T-cell (primary cell): ENCODE data around the gene LRWD1. TPM values are rescaled to one million over a fixed set of nuclear protein-coding genes. Genes with fewer than 3 reads are reported as not detected.
"Not testable (repeated sequence)": the region's sequence is repeated elsewhere in the genome, so short reads cannot be mapped to it uniquely, and the experiment has no call there.

Source experiments
- ATAC-seq, 4 experiments: fragments of 200-7000 bp in 3 of 4; fragments of 150-1000 bp in 1 of 4; cut with Tn5 transposase; replicated peaks in 1 of 4; 1 replicate in 3 of 4; 2 replicates in 1 of 4; pipeline ENCODE4 v1.10.0; 2021; ENCODE audit warnings: moderate library complexity in 3 of 4, mild to moderate bottlenecking in 2 of 4, moderate number of reproducible peaks in 1 of 4
- CTCF ChIA-PET, 2 donors: fragments of 300-600 bp; sonication (Branson Sonifier 250); formaldehyde crosslinking; loops; one replicate each; lab custom pipeline; 2022; ENCODE audit warnings: antibody characterized with exemption in 2 of 2; lab: Charles Lee
- POLR2A ChIA-PET, 2 donors: fragments of 300-600 bp; sonication (Branson Sonifier 250); formaldehyde crosslinking; loops; one replicate each; lab custom pipeline; 2022; ENCODE audit warnings: antibody characterized with exemption in 2 of 2; lab: Charles Lee
- DNase-seq, 35 experiments: peaks; one replicate each; pipeline versions ENCODE4 v3.0.0 to v3.0.0-alpha.2; 2013 to 2023
- H3K27ac ChIP-seq: one replicate; pipeline ENCODE4 v1.5.1; 2013; ENCODE audit warnings: low read length
- H3K27me3 ChIP-seq, 2 experiments: replicated peaks in 1 of 2; 1 replicate in 1 of 2; 2 replicates in 1 of 2; pipeline versions ENCODE4 v1.6.1 to v1.7.0; 2013; ENCODE audit warnings: low read length in 1 of 2, mixed read lengths in 1 of 2; ENCODE audit not compliant: control insufficient read depth in 2 of 2, insufficient read depth in 2 of 2; ENCODE audit errors: extremely low read depth in 1 of 2
- H3K36me3 ChIP-seq, 2 donors: 1 replicate in 1 of 2; 2 replicates in 1 of 2; pipeline versions ENCODE4 v1.6.1 to v1.7.0; 2013; ENCODE audit warnings: low read length in 1 of 2; ENCODE audit not compliant: control insufficient read depth in 2 of 2, insufficient read depth in 1 of 2; ENCODE audit errors: extremely low read depth in 1 of 2
- H3K4me1 ChIP-seq, 2 experiments: 1 replicate in 1 of 2; 2 replicates in 1 of 2; pipeline versions ENCODE4 v1.6.1 to v1.7.0; 2013; ENCODE audit warnings: low read length in 2 of 2, mixed read lengths in 1 of 2; ENCODE audit not compliant: insufficient read depth in 2 of 2, control insufficient read depth in 1 of 2; ENCODE audit errors: extremely low read depth in 1 of 2
- H3K4me3 ChIP-seq, 2 donors: 1 replicate in 1 of 2; 2 replicates in 1 of 2; pipeline versions ENCODE4 v1.5.1 to v1.7.0; 2013; ENCODE audit warnings: mild to moderate bottlenecking in 2 of 2, low read length in 1 of 2, moderate library complexity in 1 of 2; ENCODE audit not compliant: control insufficient read depth in 1 of 2; ENCODE audit errors: extremely low read depth in 1 of 2
- H3K9me3 ChIP-seq: 2 replicates; pipeline ENCODE4 v1.7.0; 2013
- H3K27ac Mint-ChIP-seq, 2 donors: one replicate each; pipeline ENCODE4 v1.8.0; 2020 to 2021; ENCODE audit warnings: mild to moderate bottlenecking in 2 of 2, mixed read lengths in 2 of 2
- H3K27me3 Mint-ChIP-seq, 2 donors: one replicate each; pipeline ENCODE4 v1.8.0; 2021 to 2022; ENCODE audit warnings: mixed read lengths in 2 of 2
- H3K36me3 Mint-ChIP-seq: one replicate; pipeline ENCODE4 v1.8.0; 2021; ENCODE audit warnings: mixed read lengths
- H3K4me1 Mint-ChIP-seq, 3 donors: one replicate each; pipeline ENCODE4 v1.8.0; 2020 to 2022; ENCODE audit warnings: mixed read lengths in 3 of 3, mild to moderate bottlenecking in 1 of 3
- H3K4me3 Mint-ChIP-seq, 3 donors: one replicate each; pipeline ENCODE4 v1.8.0; 2020 to 2022; ENCODE audit warnings: mild to moderate bottlenecking in 3 of 3, mixed read lengths in 3 of 3, moderate library complexity in 3 of 3
- H3K9me3 Mint-ChIP-seq, 3 donors: one replicate each; pipeline ENCODE4 v1.8.0; 2020 to 2022; ENCODE audit warnings: mixed read lengths in 3 of 3
- WGBS: methylation state at CpG from one replicate; pipeline ENCODE4 v1.1.5; 2013; ENCODE audit warnings: missing lambda C conversion rate; ENCODE audit not compliant: insufficient coverage; 5-methylcytosine and 5-hydroxymethylcytosine counted together
- total RNA-seq, 35 experiments: library from RNA in 6 of 35; stranded (reverse) in 6 of 35; fragments of 120-200 nt in 1 of 35; gene quantifications; one replicate each; pipeline versions ENCODE4 v1.2.1 to v1.2.4 and lab custom pipeline; 2013 to 2026

LRWD1 gene
- total RNA-seq, 5 donors from 2014 or later (not counting 1 experiment from before 2014, with no cell fraction given), result 14.0 to 29.0 (median 23.9) TPM

GRCh38 chr7:102453319-102453718 is 11.5 kb upstream of the LRWD1 start:
- WGBS, result 90% methylated on average over 7 of the region's 7 CpGs
- H3K27me3 Mint-ChIP-seq, result no peaks in the 10 kb centered on the region
- Histone ChIP-seq H3K4me3 (no peak overlapping the region), H3K4me1 (peaks cover 0 to 3% of the 10 kb centered on the region in 2 experiments), H3K27me3 (no peaks in the 10 kb centered on the region), H3K36me3 (peaks cover 17 to 21% of the 10 kb centered on the region in 2 donors), H3K27ac (no peak overlapping the region), H3K9me3 (no peaks in the 10 kb centered on the region)
- peaks cover 5% of the 10 kb centered on the region for H3K36me3 Mint-ChIP-seq
- no peak overlapping the region for H3K4me3 Mint-ChIP-seq
- H3K9me3 Mint-ChIP-seq, result no peaks in the 10 kb centered on the region
- ChIA-PET POLR2A (no interaction called here), CTCF (no interaction called here)
- no peak for ATAC-seq
- no peak for DNase-seq
- H3K4me1 Mint-ChIP-seq, result peaks cover 0 to 4% (median 0%) of the 10 kb centered on the region in 3 donors
- H3K27ac Mint-ChIP-seq, result no peak overlapping the region

GRCh38 chr7:102454468-102454867 is 10.3 kb upstream of the LRWD1 start:
- Histone ChIP-seq H3K4me1 (peaks cover 0 to 3% of the 10 kb centered on the region in 2 experiments), H3K4me3 (no peak overlapping the region), H3K36me3 (peaks cover 15 to 29% of the 10 kb centered on the region in 2 donors), H3K27ac (no peak overlapping the region), H3K27me3 (no peaks in the 10 kb centered on the region), H3K9me3 (no peaks in the 10 kb centered on the region)
- ATAC-seq (no peak), DNase-seq (no peak)
- CTCF ChIA-PET, result no interaction called here
- POLR2A ChIA-PET, result no interaction called here
- 93% methylated on average over 12 of the region's 12 CpGs for WGBS
- H3K36me3 Mint-ChIP-seq, result no peaks in the 10 kb centered on the region
- H3K4me3 Mint-ChIP-seq, result no peak overlapping the region
- no peaks in the 10 kb centered on the region for H3K9me3 Mint-ChIP-seq
- no peak overlapping the region for H3K27ac Mint-ChIP-seq
- no peaks in the 10 kb centered on the region for H3K27me3 Mint-ChIP-seq
- peaks cover 0 to 4% (median 0%) of the 10 kb centered on the region in 3 donors for H3K4me1 Mint-ChIP-seq

DNA sequence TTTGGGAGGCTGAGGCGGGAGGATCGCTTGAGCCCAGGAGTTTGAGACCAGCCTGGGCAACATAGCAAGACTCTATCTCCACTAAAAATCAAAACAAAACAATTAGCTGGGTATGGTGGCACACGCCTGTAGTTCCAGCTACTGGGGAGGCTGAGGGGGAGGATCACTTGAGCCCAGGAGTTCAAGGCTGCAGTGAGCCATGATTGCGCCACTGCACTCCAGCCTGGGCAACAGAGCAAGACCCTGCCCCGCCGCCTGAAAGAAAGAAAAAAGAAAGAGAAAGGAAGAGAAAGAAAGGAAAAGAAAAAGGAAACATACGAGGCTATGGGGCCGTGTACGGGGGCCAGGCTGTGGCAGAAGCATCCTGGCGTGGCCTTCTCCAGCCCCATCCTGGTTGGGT is 9.9 kb upstream of the LRWD1 start:
- H3K27me3 Mint-ChIP-seq, H3K9me3 Mint-ChIP-seq, H3K27ac Mint-ChIP-seq, POLR2A ChIA-PET, CTCF ChIA-PET, H3K27me3 ChIP-seq, ATAC-seq, H3K36me3 Mint-ChIP-seq, H3K4me3 ChIP-seq, DNase-seq, H3K27ac ChIP-seq, H3K9me3 ChIP-seq, H3K4me3 Mint-ChIP-seq, H3K4me1 ChIP-seq, H3K4me1 Mint-ChIP-seq: not testable (repeated sequence)
- H3K36me3 ChIP-seq, result peaks cover 18 to 30% of the 10 kb centered on the region in 2 donors
- WGBS, result 100% methylated on average over 1 of the region's 10 CpGs

DNA sequence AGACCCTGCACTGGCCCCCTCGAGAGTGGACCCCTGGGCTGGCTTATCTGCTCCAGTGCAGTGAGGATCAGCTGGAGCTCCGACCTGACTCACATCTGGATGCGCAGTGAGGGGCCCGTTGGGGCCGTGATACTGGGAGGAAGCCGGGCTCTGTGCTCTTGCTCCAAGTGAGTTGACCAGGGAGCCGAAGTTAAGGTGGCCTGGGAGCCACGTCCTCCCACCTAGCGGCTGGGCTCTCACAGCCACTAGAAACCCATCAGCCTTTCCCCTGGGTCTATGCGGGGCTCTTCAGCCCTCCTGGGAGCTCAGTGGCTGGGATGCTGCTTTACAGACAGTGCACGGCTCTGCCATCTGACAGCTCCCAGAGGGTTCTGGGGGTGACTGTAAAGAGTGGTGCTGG is 9.2 kb upstream of the LRWD1 start:
- Histone ChIP-seq H3K4me3 (no peak overlapping the region), H3K36me3 (peaks cover 18 to 33% of the 10 kb centered on the region in 2 donors), H3K4me1 (no peaks in the 10 kb centered on the region), H3K27me3 (no peaks in the 10 kb centered on the region), H3K27ac (no peak overlapping the region), H3K9me3 (no peaks in the 10 kb centered on the region)
- no peaks in the 10 kb centered on the region for H3K27me3 Mint-ChIP-seq
- no peaks in the 10 kb centered on the region for H3K9me3 Mint-ChIP-seq
- H3K4me1 Mint-ChIP-seq, result peaks cover 0 to 2% (median under 1%) of the 10 kb centered on the region in 3 donors
- no peak overlapping the region for H3K27ac Mint-ChIP-seq
- no peak overlapping the region for H3K4me3 Mint-ChIP-seq
- no peaks in the 10 kb centered on the region for H3K36me3 Mint-ChIP-seq
- POLR2A ChIA-PET, result no interaction called here
- 94% methylated on average over 9 of the region's 11 CpGs for WGBS
- DNase-seq (no peak), ATAC-seq (no peak)
- CTCF ChIA-PET, result interaction anchor here in 1 of 2 donors (1.0 kb wide), 1 partner anchor 43 kb away, joined by 3 read pairs; no protein-coding TSS in a partner anchor

DNA sequence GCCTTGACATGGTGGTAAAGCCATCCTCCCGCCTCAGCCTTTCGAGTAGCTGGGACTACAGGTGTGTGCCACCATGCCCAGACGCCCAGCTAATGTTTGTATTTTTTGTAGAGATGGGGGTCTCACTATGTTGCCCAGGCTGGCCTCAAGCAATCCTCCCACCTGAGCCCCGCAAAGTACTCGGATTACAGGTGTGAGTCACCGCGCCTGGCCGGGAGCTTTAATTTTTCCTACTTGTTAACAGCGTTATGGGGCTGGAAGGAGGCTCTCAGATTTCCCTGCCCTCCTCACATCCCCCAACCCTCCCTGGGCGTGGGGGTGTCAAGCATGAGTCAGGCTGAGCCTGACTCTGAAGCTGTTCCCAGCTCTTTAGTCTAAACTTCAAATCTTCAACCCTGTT is 8.5 kb upstream of the LRWD1 start:
- Histone ChIP-seq H3K4me1 (no peaks in the 10 kb centered on the region), H3K27me3 (no peaks in the 10 kb centered on the region), H3K9me3 (no peaks in the 10 kb centered on the region), H3K27ac (no peak overlapping the region), H3K4me3 (no peak overlapping the region), H3K36me3 (peaks cover 18 to 33% of the 10 kb centered on the region in 2 donors)
- DNase-seq (no peak), ATAC-seq (no peak)
- Mint-ChIP-seq H3K4me3 (no peak overlapping the region), H3K9me3 (no peaks in the 10 kb centered on the region), H3K4me1 (peaks cover 0 to 5% (median 4%) of the 10 kb centered on the region in 3 donors), H3K27me3 (no peaks in the 10 kb centered on the region), H3K27ac (no peak overlapping the region), H3K36me3 (no peaks in the 10 kb centered on the region)
- 97% methylated on average over 8 of the region's 10 CpGs for WGBS
- ChIA-PET CTCF (interaction anchor here in 1 of 2 donors (1.0 kb wide), 1 partner anchor 44 kb away, joined by 3 read pairs; no protein-coding TSS in a partner anchor), POLR2A (no interaction called here)

GRCh38 chr7:102457352-102457924 is 7.3 kb upstream of the LRWD1 start:
- Mint-ChIP-seq H3K36me3 (no peaks in the 10 kb centered on the region), H3K27ac (no peak overlapping the region), H3K4me3 (no peak overlapping the region), H3K27me3 (no peaks in the 10 kb centered on the region), H3K9me3 (no peaks in the 10 kb centered on the region), H3K4me1 (peaks cover 3 to 8% (median 7%) of the 10 kb centered on the region in 3 donors)
- CTCF ChIA-PET, result no interaction called here
- Histone ChIP-seq H3K4me1 (peaks cover 0 to 6% of the 10 kb centered on the region in 2 experiments), H3K27ac (no peak overlapping the region), H3K36me3 (peaks cover 18 to 33% of the 10 kb centered on the region in 2 donors), H3K27me3 (no peaks in the 10 kb centered on the region), H3K4me3 (no peak overlapping the region), H3K9me3 (no peaks in the 10 kb centered on the region)
- 94% methylated on average over 28 of the region's 40 CpGs for WGBS
- POLR2A ChIA-PET, result no interaction called here
- no peak for ATAC-seq
- DNase-seq, result no peak
